Endothelial cell of umbilical vein (primary cell): Measurements from ENCODE around the gene PKDCC. TPM values are rescaled to one million over a fixed set of nuclear protein-coding genes. Genes with fewer than 3 reads are reported as not detected.

ENCODE experiments used
- polyA plus RNA-seq, 4 experiments: library from polyadenylated mRNA; depleted of rRNA in 3 of 4; stranded (reverse) in 3 of 4; unstranded in 1 of 4; fragments of >200 nt; gene quantifications; 2 replicates each; pipeline versions ENCODE4 v1.2.1 to v1.2.3, GENCODE V29; 2011 to 2012; ENCODE audit warnings: missing spikeins in 1 of 4
- total RNA-seq: library from RNA; stranded (reverse); gene quantifications from 2 replicates; pipeline ENCODE4 v1.2.3, GENCODE V29; 2021

PKDCC gene
- total and polyA plus RNA-seq, 2 donors (not counting 3 experiments of a cell fraction or from before 2014, with no cell fraction given) = 3.0 to 5.9 TPM

Other genes with a start within 250 kb of the PKDCC start
- 30.8 and 32.0 TPM in 2 replicates for gene EML4, start 121.3 kb downstream of the PKDCC start, total RNA-seq
- gene EML4, start 121.3 kb downstream of the PKDCC start, polyA plus RNA-seq = 11.1 and 13.3 TPM in 2 replicates